GM19324 (cell line): ENCODE measurements around the gene CDH23.

Source experiments
- ATAC-seq: cut with Tn5 transposase; IDR thresholded peaks from one replicate; pipeline ENCODE4 v1.9.1; 2021; ENCODE audit warnings: mild to moderate bottlenecking, moderate library complexity; ENCODE audit not compliant: unreplicated experiment, low FRiP score

Gene CDH23

DNA sequence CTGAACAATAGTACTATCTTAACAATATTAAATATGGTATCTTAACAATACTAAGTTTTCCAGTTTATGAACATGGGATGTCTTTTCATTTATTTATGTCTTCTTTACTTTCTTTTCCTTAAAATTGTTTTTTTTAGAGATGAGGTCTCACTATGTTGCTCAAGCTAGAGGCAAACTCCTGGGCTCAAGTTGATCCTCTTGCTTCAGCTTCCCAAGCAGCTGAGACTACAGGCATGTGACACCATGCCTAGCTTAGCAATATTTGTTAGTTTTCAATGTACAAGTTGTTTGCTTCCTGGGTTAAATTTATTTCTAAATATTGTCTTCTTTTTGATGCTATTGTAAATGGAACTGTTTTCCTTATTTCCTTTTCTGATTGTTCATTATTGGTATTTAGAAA, 16.9 kb downstream of the CDH23 start:
- ATAC-seq = no peak

GRCh38 chr10:71414359-71414758, 17.6 kb downstream of the CDH23 start:
- ATAC-seq = no peak

- ATAC-seq = no peak
Observed at GRCh38 chr10:71419002-71419540, 22.4 kb downstream of the CDH23 start.

DNA sequence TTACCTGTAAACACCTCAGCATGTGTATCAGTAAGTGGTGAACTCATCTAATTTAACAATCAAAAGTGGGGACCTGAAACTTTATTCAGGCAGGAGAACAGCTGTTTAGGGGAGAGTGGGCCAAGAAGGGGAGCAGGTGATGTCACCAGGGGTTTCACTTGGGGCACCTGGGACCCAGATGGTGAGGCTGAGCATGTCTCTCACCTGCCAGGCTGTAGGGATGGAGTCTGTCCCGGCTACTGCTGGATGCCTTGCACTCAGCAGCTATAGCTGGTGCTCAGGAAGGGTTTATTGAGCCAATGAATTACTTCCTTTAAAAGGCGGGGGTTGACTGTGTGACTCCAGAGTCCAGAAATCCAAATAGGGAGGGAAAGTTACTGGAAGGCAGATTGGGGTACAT, 23.0 kb downstream of the CDH23 start:
- ATAC-seq = no peak

DNA sequence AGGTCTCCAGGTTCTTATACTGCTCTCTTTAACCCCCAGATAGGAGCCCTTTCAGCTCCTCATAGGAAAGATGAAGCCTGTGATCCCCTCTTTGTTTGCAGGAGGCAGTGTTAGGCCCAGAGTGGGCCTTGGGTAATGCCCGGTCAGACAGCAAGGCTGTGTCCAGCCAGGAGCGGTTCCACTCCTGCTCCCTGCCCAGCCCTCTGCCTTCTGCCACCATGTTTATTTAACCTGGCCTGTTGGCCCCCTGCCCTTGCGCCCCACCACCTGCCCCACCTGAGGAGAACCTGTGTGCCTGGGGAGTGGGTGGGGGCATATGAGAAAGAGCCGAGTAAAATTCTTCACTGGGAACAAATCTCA, 24.3 kb downstream of the CDH23 start:
- ATAC-seq = no peak

DNA sequence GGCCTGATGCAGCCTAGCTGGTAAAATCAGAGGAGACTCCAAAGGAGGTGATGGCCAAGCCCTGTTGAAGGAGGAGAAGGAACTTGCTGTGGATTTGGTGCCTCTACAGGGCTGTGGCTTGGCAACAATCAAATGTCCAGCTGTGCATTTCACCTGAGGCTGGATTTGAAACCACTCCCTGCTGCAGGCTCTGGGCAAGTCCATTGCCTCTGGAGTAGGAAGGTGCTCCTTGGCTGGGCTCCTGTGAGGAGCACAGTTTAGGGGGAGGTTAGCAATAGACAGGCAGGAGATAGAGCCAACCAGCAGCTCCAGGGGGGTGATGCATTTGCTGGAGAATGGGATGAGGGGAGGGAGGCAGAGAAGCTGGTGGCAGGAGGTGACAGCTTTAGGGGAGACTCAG, 26.5 kb downstream of the CDH23 start:
- no peak for ATAC-seq

DNA sequence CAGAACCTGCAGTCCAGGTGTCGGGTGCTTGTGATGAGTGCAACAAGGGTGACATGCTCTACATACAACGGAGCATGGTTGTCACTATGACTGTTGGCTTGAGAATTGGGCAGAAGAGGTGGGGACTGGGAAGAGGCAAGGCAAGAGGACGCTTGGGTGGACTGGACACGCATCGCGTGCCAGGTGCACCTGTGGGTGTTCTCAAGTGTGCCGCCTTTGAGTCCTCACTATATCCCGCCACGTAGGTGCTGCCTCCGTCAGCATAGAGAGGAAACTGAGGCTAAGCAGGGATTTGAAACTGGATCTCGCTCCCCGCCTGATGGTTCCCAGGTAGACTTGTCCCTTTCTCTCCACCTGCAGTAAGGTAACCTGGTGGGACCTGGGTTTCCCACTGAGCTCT, 27.2 kb downstream of the CDH23 start:
- no peak for ATAC-seq

- ATAC-seq = no peak
Observed at GRCh38 chr10:71424496-71425194, 27.9 kb downstream of the CDH23 start.

DNA sequence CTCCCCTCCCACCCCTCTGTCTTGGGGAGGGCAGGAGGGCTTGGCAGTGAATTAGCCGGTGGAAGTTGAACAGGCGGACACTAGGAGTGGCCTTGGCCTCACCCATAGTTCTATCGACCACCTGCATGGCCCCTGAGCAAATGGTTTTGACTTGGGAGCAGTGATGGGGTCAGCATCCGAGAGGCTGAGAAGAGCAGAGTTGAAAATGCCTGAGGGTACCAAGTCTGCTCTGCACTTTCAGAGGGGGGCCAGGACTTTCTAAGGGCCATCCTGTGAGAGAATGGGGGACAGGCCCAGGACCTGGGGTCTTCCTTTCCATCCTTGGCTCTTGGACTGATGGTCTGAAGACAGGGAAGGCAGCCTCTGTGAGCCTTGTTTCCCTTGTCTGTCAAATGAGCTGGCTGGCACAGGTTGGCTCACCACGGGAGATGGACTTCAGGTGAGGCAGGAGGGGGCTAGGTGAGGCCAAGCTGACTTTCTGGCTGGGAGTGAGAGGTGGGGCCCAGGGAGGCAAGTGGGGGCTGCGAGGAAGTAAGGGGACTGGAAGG, 29.4 kb downstream of the CDH23 start:
- ATAC-seq = no peak

- ATAC-seq = no peak
Observed at GRCh38 chr10:71427246-71427645, 30.5 kb downstream of the CDH23 start.

DNA sequence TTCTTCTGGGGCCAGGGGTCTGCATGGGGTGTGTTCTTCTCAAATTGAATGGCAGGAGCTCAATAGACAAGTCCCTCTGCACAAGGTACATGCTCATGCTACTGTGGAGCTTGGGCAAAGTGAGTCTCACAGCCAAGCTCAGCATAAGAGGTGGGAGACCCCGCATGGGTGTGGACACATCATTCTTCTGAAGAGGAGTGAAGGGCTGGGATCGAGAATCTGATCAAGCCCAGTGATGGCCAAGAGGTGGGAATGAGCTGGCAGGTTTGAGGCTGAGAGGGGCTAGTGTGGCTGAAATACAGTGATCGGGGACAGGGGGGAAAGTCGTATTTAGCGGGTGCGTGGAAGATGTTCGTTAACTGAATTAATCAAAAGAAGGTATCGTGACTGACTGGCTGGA, 32.6 kb downstream of the CDH23 start:
- ATAC-seq = no peak

DNA sequence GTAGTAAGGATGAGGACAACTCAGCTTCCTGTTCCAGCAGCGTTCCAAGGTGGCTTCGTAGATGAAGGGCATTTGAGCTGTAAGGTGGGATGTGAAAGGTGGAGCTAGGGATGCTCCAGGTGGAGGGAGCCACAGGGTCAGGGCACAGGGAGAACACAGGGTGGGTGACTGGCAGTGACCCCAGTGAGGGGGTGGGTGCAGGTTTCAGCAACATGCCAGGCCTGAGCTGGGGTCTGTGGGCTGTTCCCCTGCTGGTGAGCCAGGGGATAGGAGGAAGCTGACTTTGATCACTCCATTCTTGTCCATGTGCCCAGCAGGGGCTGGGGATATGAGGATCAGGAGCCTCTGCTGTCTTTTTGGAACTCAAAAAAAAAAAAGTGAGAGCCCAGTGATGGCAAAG, 33.2 kb downstream of the CDH23 start:
- no peak for ATAC-seq

GRCh38 chr10:71431239-71432100, 34.8 kb downstream of the CDH23 start:
- ATAC-seq = no peak

GRCh38 chr10:71432101-71432905, 35.6 kb downstream of the CDH23 start:
- ATAC-seq = no peak

DNA sequence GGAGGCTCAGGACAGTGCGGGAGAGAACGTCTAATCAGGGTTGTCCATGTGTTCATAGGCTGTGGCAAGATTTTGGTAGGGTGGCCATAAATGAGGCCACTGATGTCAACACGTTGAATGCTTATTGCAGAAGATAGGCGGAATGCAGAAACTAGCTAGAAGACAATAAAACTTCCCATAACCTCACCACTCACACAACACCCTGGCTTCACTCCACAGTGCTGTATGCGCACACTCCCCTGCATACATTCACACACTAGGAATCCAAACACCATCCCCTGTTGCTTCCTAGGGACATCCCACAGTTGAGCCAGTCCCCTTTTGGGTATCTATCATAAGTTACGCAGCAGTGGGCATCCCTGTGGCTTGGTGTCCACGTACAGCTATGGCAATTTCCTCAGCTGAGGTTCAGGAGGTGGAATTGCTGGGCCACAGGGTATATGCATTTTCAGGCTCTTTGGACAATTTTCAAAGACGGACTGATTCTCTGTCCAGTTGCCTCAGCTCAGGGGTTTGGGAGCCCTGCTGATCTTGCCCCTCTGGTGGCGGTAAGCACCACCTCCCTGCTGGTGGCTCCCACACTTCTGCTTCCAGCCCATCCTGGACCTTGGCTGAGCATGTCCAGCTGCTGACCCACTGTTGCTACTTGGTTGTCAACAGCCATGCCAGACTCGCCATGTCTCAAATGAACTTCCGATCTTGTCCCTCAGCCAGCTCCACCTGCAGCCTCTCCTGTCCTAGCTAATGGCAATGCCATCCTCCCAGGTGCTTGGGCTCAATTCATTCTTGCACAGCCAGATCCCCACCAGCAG, 36.4 kb downstream of the CDH23 start:
- ATAC-seq = no peak

DNA sequence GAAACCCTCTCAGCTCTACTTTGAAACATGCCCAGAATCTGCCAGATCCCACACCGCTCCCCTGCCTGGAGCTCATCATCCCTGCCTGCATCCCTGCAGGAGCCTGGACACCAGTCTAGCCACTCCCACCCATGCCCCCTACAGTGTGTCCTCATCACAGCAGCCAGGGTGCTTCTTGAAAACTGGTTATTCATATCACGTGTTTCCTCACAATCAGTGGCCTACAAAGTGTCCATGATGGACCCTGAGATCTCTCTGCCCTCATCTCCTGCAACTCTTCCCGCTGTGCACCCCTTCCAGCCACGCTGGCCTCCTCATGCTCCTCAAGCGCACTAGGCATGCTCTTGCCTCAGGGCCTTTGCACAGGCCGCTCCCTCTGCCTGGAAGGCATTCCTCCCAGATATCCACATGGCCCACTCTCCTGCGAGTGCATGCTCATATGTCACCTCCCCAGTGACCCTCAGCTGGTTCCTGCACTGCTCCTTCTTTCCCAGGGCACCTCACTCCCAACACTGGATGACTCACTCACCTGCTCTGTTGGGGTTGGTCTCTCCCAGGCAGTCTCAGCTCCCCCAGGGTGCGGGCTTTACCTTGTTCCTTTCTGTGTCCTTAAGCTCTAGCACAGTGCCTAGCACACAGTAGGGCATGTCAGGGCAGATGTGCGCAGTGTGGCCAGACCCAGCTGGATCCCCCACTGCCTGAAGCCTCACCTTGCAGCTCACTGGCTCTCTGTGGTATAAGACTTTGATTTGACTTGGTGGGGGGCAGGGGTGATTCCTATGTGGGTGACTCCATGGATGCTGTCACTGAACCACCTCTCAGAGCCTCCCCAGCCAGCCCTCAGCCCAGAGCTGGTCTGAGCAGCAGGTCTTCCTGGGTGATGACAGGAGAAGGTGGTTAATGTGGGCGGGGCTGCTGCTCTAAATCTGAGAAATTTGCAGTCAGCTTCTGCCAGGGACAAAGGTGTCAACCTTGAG, 37.3 kb downstream of the CDH23 start:
- ATAC-seq = no peak

DNA sequence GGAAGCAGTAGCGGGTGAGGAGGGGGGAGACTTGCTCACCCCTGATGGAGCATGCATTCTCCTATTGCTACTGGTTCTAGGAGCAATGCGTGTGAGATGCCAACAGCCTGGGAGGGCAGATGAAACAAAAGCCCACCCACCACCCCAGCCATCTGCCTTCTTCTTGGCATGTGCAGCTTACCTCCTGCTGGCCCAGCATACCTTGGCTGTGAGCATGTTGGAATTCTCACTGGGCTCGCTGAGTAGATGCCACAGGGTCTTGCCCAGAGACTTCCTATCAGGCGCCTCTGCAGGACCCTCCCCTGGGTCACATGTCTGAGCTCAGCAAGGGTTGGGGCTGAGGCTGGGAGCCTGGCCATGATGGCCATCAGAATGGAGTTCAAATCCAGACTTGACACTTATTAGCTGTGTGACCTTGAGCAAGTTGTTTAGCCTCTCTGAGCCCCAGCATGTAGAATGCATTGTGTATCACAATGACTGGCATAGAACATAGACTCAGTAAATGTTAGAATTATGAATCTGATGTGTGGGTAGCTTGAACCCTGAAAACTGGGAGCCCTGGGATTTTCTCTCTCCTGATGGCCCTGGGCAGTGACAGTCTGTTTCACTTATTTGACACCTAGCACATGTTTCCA, 38.2 kb downstream of the CDH23 start:
- no peak for ATAC-seq

DNA sequence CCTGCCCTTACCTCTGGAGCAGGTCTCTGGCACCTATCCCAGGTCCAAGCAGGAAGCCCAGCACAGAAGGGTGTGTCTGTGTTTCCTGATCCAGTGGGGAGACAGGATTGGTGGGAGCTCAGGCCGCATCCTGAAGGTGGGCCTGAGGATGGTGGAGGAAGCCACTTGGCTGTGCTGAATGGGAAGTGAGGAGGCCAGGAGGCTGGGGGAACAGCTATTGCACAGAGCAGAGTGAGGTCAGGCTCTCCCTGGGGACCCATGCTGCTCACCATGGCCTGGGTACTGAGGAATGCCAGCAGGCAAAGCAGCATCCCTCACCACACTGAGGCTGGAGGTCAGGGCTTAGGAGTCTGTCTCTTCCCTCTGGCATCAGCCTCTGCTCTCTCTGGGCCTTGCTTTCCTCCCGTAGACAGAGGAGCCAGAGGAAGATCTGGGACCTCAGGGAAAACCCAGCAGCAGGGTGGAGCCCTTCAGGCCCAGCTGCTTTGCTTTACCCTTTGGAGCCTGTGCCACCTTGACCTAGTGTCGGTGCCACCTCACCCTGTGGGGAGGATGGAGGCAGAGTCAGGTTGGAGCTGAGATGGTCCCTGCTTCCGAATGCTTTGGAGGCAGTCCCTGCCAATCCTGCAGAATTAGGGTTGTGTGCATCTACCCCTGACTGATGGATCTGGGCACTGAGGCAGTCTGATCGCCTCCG, 39.0 kb downstream of the CDH23 start:
- no peak for ATAC-seq
